ENCODE measurements around the gene BRWD1. TPM values are rescaled to one million over a fixed set of nuclear protein-coding genes. Genes with fewer than 3 reads are reported as not detected.
A peak's percentile ranks its signal among the peaks of the same experiment; 100 is the strongest.

BRWD1 gene
- polyA plus RNA-seq, 3 donors: 46.4 to 53.0 (median 50.4) TPM

DNA sequence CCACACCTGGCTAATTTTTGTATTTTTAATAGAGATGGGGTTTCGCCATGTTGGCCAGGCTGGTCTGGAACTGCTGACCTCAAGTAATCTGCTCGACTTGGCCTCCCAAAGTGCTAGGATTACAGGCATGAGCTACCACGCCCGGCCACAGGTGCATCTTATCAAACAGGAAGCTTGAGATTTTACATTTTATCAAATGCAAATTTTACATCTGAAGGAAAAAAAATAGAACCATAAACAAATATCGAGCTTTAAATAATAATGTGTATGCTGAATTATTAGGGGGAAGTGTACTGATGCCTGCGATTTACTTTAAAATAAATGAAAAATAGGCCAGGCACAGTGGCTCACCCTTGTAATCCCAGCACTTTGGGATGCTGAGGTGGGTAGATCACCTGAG lies 16.6 kb upstream of the BRWD1 start:
- no peak for DNase-seq (ENCODE audit: low read depth in 3 of 3, low spot score in 2 of 3)

DNA sequence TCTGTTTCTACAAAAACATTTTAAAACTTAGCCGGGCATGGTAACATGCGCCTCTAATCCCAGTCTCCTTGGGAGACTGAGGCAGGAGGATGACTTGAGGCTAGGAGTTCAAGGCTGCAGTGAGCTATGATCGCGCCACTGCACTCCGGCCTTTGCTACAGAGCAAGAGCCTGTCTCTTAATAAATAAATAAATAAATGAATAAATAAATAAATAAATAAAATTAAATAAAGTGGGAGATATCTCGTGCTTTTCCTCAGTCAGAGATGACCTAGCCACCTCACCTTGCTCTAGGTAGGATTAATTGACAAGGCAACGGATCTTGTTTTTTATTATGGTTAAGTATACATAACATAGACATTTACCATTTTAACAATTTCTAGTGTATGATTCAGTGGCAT lies 14.3 kb upstream of the BRWD1 start:
- DNase-seq (ENCODE audit: low read depth in 3 of 3, low spot score in 2 of 3): no peak

- DNase-seq (ENCODE audit: low read depth in 3 of 3, low spot score in 2 of 3): no peak
Observed at GRCh38 chr21:39326607-39327307, 13.3 kb upstream of the BRWD1 start.

DNA sequence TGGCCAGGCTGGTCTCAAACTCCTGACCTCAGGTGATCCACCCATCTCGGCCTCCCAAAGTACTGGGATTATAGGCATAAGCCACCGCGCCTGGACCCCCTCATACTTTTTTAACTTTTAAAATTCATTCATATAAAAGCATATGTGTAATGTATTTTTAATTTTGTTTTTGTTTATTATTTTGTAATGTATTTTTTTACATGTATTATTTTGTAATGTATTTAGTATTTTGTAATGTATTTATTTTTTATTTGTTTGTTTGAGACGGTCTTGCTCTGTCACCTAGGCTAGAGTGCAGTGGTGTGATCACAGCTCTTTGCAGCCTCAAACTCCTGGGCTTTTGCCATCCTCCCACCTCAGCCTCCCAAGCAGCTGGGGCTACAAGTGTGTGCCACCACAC lies 12.0 kb upstream of the BRWD1 start:
- no peak for DNase-seq (ENCODE audit: low read depth in 3 of 3, low spot score in 2 of 3)

DNA sequence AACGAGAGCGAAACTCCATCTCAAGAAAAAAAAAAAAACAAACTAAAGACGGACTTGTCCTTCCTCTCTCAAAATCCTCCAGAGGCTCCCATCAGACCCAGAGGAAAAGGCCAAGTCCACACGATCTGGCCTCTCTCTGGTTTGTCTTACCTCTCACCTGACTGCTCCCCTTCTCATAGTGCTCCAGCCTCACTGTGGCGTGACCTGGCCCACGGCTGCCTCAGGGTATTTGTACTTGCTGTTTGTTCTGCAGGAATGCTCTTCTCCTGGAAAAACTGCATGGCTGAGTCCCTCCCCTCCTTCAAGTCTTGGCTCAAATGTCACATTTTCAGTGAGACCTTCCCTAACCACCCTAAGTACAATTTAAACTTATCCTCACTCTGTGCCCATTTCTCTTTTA lies 8.0 kb upstream of the BRWD1 start:
- DNase-seq (ENCODE audit: low read depth in 3 of 3, low spot score in 2 of 3): no peak

DNA sequence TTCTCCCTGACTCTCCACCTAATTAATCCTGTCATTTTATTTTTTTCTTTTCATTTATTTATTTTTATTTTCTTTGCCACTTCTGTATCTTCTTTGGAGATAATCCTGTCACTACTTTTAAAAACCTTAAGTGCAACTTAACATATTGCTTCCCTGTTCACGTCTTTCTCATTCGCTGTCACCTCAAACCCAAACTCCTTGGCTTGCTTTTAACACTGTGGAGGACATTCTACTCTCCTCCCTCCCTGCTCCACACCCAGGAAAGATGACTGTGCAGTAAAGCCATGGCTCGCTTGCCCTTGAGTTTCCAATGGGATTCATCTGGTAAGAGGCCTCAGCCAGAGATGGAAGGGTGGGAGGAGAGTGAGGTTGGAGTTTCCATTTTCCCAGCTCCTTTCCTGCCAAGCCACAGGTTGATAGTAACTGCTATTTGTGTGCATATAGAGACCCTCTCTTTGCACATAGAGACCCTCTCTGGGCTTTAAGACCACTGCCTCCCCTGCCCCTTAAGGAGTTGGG lies 6.4 kb upstream of the BRWD1 start:
- DNase-seq (ENCODE audit: low read depth in 3 of 3, low spot score in 2 of 3): no peak

DNA sequence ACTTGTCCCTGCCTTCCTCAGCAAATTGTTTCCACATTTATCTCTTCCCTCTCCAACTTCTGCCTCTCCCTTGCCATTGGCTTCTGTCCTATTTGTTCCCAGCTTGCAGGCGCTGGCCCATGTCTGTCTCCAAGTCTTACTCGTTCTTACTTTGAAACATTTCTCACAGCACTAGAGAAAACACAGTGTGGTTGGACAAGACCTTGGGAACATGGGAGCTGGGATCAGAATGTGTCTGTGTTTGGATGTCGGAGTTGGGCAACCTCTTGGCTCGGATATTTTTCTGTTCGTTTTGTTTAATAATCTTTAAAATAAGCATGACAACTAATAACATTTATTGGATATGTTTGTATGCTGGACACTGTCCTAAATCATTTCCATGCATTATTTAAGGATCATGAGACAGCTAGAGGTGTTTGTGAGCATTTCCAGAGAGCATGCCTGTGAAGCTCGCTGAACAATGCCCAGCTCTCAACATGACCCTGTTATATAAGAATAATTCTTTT lies 5.9 kb upstream of the BRWD1 start:
- no peak for DNase-seq (ENCODE audit: low read depth in 3 of 3, low spot score in 2 of 3)

- DNase-seq (ENCODE audit: low read depth in 3 of 3, low spot score in 2 of 3): no peak
Observed at GRCh38 chr21:39318091-39318959, 4.9 kb upstream of the BRWD1 start.

DNA sequence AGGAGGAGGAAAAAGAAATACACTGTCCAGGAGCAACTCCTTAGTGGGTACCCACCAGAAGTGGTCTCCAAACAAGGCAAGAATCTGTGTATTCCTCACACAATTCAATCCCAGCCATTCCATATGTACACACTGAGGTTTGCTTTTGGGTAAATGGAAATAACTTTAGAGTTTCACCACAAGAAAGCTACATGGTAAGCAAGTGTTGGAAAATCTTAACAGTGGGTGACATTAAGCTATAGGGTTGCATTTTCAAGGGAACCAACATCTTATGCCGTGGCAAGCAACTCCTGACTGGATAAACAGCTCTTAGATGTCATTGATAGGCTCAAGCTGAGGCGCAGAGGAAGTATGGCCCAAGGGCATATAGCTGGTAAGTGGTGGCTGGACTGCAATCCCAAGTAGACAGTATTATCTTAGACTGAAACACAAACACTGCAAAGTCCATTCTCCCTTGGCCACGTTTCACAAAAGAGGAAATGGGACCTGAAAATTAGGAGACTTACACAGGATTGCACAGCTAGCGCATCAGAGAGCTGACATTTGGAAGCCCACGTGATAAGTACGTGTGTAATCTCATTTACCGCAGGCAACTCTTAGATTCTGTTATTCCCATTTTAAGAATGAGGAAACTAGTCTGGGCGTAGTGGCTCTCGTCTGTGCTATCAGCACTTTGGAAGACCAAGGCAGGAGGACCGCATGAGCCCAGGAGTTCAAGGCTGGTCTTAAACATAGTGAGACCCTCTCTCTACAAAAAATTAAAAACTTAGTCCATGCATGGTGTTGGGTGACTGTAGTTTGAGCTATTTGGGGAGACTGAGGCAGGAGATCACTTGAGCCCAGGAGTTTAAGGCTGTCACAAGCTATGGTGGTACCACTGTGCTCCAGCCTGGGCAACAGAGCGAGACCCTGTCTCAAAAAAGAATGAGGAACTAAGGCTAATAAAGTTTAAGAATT lies 4.0 kb upstream of the BRWD1 start:
- no peak for DNase-seq (ENCODE audit: low read depth in 3 of 3, low spot score in 2 of 3)

DNA sequence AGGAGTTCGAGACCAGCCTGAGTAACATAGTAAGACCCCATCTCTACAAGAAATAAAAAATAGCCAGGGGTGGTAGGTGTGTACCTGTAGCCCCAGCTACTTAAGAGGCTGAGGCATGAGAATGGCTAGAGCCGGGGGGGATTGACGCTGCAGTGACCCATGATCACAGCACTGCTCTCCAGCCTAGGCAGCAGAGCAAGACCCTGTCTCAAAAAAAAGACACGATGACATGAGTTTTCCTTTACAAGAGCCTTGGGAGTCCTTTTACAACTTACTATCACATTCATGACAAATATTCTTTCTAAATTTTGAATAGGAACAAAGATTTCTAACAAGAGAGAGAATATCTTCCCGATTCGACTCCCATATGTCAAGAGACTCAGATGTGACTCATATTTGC lies 3.3 kb upstream of the BRWD1 start:
- DNase-seq (ENCODE audit: low read depth in 3 of 3, low spot score in 2 of 3): no peak

- DNase-seq (ENCODE audit: low read depth in 3 of 3, low spot score in 2 of 3): no peak
Observed at GRCh38 chr21:39315603-39316445, 2.4 kb upstream of the BRWD1 start.

DNA sequence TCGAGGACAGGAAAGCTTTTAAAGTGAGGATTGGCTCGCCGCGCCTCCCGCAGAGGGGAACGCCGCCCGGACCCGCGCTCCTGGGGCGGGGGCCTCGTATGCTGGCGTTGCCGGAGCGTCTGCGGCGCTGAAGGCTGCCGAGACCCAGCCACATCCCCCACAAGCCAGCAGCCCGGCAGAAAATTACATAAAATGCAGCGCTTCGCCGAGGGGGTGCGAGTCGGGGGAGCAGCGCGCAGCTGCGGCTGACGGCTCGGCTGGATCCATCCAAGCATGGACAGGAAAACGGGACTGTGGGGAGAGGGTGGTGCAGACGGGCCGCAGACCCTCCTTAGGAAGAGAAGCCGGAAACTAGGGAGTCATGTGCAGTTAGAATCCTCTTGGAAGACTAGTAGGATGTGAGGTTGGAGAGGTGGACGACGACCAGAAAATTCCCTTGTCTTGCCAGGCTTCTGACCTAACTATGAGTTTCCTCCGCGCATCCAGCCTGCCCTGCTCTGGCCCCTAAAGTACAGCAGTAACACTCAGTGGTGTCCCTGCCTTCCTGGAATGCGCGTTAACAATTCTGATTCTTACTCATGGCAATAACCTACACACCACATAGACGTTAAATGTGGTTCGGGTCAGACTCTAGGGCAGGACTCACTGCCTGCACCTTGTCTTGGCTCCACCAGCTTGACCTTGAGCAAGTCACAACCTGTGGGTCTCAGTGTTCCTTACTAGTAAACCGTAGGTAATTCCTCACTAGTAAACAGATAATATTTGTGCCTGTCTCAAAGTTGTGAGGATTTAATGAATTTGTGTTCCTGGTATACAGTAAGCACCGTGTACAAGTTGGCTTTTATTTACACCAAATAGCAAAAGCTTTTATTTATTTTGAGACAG lies 953 bp upstream of the BRWD1 start:
- DNase-seq (ENCODE audit: low read depth in 3 of 3, low spot score in 2 of 3): peak; percentile 41 to 57 (median 51)

- peak in 1 of 3 donors; percentile 7 for DNase-seq (ENCODE audit: low read depth in 3 of 3, low spot score in 2 of 3)
Observed at GRCh38 chr21:39313042-39313570, 326 bp downstream of the BRWD1 start.

DNA sequence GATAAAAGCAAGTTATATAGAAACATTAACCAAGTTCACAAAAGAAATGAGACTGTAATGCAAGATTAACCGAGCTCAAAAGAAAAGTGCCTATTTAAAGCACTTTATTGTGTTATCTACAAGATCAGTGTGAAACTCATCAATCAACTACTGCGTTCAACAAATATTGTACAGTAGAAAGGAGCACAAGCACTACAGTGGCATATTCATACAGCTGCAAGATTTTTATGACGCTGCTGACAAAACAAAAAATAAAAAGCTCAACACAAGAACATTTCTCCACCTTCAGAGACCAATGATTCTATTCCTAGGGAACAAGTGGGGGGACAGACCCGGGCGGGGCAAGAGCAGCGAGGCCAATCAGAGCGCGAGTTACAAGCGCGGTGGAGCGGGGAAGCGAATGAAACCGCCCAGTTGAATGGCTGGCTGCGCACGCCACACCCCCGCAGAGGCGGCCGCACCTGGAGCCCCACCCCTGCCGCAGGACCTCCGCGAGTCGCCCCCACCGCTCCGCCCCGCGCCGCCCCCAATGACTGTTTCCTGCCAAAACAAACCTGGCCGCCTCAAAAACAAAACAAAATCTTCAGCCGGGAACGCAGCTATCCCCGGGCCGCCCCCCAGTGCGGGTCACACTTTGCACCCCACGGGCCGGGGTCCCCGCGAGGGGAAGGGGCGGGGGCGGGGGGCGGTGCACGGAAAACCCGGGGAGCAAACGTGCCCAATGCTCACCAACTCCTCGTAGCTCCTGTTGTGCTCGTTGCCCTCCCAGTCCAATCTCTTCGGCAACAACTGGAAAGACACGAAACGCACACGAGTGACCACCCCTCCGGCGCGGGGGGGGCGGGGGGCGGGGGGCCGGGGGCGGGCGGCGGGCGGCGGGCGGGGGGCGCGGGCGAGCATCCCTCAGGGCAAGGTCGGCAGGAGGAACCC lies 1.1 kb downstream of the BRWD1 start:
- DNase-seq (ENCODE audit: low read depth in 3 of 3, low spot score in 2 of 3): peak; percentile 80 to 81 (median 80)

GRCh38 chr21:39311164-39311563 lies 2.3 kb downstream of the BRWD1 start:
- DNase-seq (ENCODE audit: low read depth in 3 of 3, low spot score in 2 of 3): no peak

DNA sequence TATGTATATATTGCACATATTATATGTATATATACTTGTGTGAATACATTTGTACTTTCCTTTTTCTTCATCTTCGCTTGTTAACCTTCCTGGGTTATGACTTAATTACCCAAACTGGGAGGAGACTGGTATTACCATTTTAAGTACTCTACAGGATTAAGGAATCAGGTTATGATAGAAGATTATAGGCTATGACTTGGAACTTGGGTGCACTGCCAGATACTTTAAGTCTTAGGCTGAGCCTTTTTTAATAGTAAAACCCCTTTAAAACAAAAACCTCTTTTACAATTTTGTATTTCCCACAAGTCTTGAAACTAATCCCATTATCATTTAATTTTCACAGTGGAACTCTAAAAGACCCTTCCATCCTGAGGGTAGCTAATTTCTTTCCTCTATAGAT lies 6.0 kb downstream of the BRWD1 start:
- no peak for DNase-seq (ENCODE audit: low read depth in 3 of 3, low spot score in 2 of 3)

DNA sequence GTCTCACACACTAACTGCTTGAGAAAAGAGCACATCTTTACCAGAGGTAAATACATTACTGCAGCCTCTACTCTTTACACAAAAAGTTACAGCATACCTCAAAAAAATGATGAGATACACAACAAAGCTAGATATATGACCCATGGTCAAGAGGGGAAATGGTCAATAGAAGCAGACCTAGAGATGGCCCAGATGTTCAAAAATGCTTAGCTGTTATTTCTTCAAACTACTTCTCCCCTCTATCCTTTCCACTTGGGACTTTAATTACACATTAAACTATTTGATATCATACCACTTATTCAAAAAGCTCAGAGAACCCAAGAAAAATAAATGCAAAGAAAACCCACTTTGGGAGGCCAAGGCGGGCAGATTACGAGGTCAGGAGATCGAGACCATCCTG lies 12.8 kb downstream of the BRWD1 start:
- DNase-seq (ENCODE audit: low read depth in 3 of 3, low spot score in 2 of 3): no peak
